ENCODE measurements around the gene BMP7. TPM values are rescaled to one million over a fixed set of nuclear protein-coding genes. Genes with fewer than 3 reads are reported as not detected.

Gene BMP7
- total and polyA plus RNA-seq, 2 of the 8 experiments (the other 6 are each of a cell fraction or from before 2014, with no cell fraction given), result 9.2 to 14.7 TPM

- H2AK5ac ChIP-seq (ENCODE audit: low read depth, low read length), result no peak overlapping the region
- H3K27ac ChIP-seq (ENCODE audit: low read depth, low read length), result no peak overlapping the region
- no peak overlapping the region for H2BK120ac ChIP-seq (replicated peaks; ENCODE audit: low read depth, low read length)
- no peak overlapping the region for H3K4ac ChIP-seq (replicated peaks; ENCODE audit: insufficient read length, low read depth, low read length)
- no peak overlapping the region for H4K5ac ChIP-seq (ENCODE audit: insufficient read length, low read depth, low read length)
- H3K36me3 ChIP-seq (ENCODE audit: control insufficient read depth in 2 of 4, insufficient read depth in 4 of 4, low read length in 3 of 4), result no peaks in the 10 kb centered on the region
- H3K9ac ChIP-seq (replicated peaks in 1 of 4; ENCODE audit: extremely low read depth in 1 of 4, low read depth in 3 of 4, low read length in 3 of 4), result no peak overlapping the region
- H3K14ac ChIP-seq (ENCODE audit: insufficient read length), result no peak overlapping the region
- H3K4me3 ChIP-seq (ENCODE audit: extremely low read depth in 1 of 4, insufficient read depth in 2 of 4, low read depth in 3 of 4, low read length in 4 of 4), result no peak overlapping the region
- H3K23me2 ChIP-seq (ENCODE audit: low read depth, low read length), result no peaks in the 10 kb centered on the region
- no peaks in the 10 kb centered on the region for H3K79me2 ChIP-seq (ENCODE audit: control insufficient read depth in 1 of 2, insufficient read depth in 2 of 2, low read length in 2 of 2)
- DNase-seq (ENCODE audit: low read depth in 1 of 2, low spot score in 2 of 2), result no peak
- H3K4me1 ChIP-seq (replicated peaks in 1 of 4; ENCODE audit: control insufficient read depth in 3 of 4, insufficient read depth in 4 of 4, low read length in 3 of 4), result no peaks in the 10 kb centered on the region
- no peak overlapping the region for H3K23ac ChIP-seq (ENCODE audit: insufficient read length)
- no peak overlapping the region for H2BK20ac ChIP-seq (ENCODE audit: low read length)
- TF ChIP-seq KDM1A (IDR thresholded peaks at IDR 0.05; ENCODE audit: borderline replicate concordance, low read length), result no peak
- no peak for TF ChIP-seq GTF2F1 (IDR thresholded peaks at IDR 0.05; ENCODE audit: borderline replicate concordance, low read depth, low read length)
- TF ChIP-seq RAD21 (IDR thresholded peaks at IDR 0.05 in 1 of 2, conservative IDR thresholded peaks at IDR 0.05 in 1 of 2; ENCODE audit: low read depth in 2 of 2, low read length in 2 of 2), result no peak
- TF ChIP-seq RFX5 (IDR thresholded peaks at IDR 0.05; ENCODE audit: borderline replicate concordance, low read depth, low read length), result no peak
- no peak for TF ChIP-seq TEAD4 (IDR thresholded peaks at IDR 0.05; ENCODE audit: low read depth, low read length)
- TF ChIP-seq NANOG (IDR thresholded peaks at IDR 0.05; ENCODE audit: insufficient read depth, low read depth, low read length, poor library complexity, severe bottlenecking), result no peak
- no peaks in the 10 kb centered on the region for H3K79me1 ChIP-seq (ENCODE audit: low read depth, low read length)
- FAIRE-seq, result no peak
- POLR2A ChIA-PET (ENCODE audit: partially characterized antibody), result no interaction called here
- no peaks in the 10 kb centered on the region for H4K20me1 ChIP-seq (replicated peaks in 1 of 2; ENCODE audit: control insufficient read depth in 1 of 2, insufficient read depth in 2 of 2, low read length in 2 of 2)
- H2BK15ac ChIP-seq (ENCODE audit: low read length), result no peak overlapping the region
- no peak overlapping the region for H4K8ac ChIP-seq (ENCODE audit: extremely low read depth, insufficient read depth, low read length)
- no peak overlapping the region for H3K56ac ChIP-seq (replicated peaks; ENCODE audit: insufficient read length, low read depth, low read length)
- H2BK12ac ChIP-seq (ENCODE audit: low read depth, low read length), result no peak overlapping the region
- H2BK5ac ChIP-seq (ENCODE audit: low read depth, low read length), result no peak overlapping the region
- no peaks in the 10 kb centered on the region for H3K9me3 ChIP-seq (ENCODE audit: insufficient read depth in 2 of 2, low read depth in 1 of 2, low read length in 1 of 2)
- H3K18ac ChIP-seq (ENCODE audit: extremely low read depth, low read length), result no peak overlapping the region
- no peak overlapping the region for H3K4me2 ChIP-seq (ENCODE audit: insufficient read depth in 1 of 2, low read depth in 2 of 2, low read length in 2 of 2)
- CTCF ChIA-PET (ENCODE audit: partially characterized antibody), result interaction anchor here (1.1 to 1.3 kb wide), 4 partner anchors 9 to 205 kb away, joined by 3 to 5 read pairs (median 4); no protein-coding TSS in a partner anchor
- no peak overlapping the region for H4K91ac ChIP-seq (replicated peaks; ENCODE audit: insufficient read length, low read length)
- no peaks in the 10 kb centered on the region; a peak in 1 of 7 replicates for H3K27me3 ChIP-seq (replicated peaks in 1 of 4; ENCODE audit: control insufficient read depth in 3 of 4, extremely low read depth in 1 of 4, insufficient read depth in 3 of 4, low read length in 3 of 4)
- WGBS, 2 experiments (ENCODE audit: extremely low coverage in 1 of 2, insufficient coverage in 1 of 2, insufficient read length in 1 of 2, insufficient replicate concordance in 2 of 2, low coverage in 1 of 2, low lambda C conversion rate in 2 of 2, missing lambda C conversion rate in 1 of 2), result 89% methylated on average over 9 of the region's 9 CpGs; no CpG with 5 or more reads in 1 of the 2 experiments
- H2AFZ ChIP-seq (ENCODE audit: low read length), result no peak overlapping the region
Measured at GRCh38 chr20:57309544-57310115, 43.2 kb upstream of the BMP7 start.

Data from H1 (cell line).